ENCODE data around the gene ADPRHL1.
A peak's percentile ranks its signal among the peaks of the same experiment; 100 is the strongest.
"Not testable (repeated sequence)": the region's sequence is repeated elsewhere in the genome, so short reads cannot be mapped to it uniquely, and the experiment has no call there.

Gene ADPRHL1

GRCh38 chr13:113393226-113393562 lies 60.1 kb downstream of the ADPRHL1 start:
- TF ChIP-seq ZFX (IDR thresholded peaks at IDR 0.05) (no peak), CTCF (conservative IDR thresholded peaks at IDR 0.05) (no peak)
- peak overlapping the region; percentile 63 for H3K27ac ChIP-seq

DNA sequence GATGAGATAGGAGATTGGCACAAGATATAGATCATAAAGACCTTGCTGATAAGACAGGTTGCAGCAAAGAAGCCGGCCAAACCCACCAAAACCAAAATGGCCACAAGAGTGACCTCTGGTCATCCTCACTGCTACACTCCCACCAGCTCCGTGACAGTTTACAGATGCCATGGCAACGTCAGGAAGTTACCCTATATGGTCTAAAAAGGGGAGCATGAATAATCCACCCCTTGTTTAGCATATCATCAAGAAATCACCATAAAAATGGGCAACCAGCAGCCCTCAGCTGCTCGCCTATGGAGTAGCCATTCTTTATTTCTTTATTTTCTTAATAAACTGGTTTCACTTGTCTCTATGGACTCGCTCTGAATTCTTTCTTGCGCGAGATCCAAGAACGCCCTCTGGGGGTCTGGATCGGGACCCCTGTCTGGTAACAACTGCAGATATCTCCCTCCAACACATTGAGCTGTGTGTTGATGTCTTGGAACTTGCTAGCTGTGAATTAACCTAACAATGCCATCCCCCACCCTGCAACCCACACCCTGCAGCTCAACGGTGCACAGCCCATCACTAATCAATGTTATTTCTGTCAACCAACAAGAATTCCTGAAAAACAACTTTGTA lies 62.3 kb downstream of the ADPRHL1 start:
- no peak overlapping the region for H3K27ac ChIP-seq
- TF ChIP-seq ZFX (IDR thresholded peaks at IDR 0.05): no peak
- TF ChIP-seq CTCF (conservative IDR thresholded peaks at IDR 0.05): no peak

- H3K27ac ChIP-seq: not testable (repeated sequence)
Observed at GRCh38 chr13:113389586-113389985, 63.7 kb downstream of the ADPRHL1 start.

DNA sequence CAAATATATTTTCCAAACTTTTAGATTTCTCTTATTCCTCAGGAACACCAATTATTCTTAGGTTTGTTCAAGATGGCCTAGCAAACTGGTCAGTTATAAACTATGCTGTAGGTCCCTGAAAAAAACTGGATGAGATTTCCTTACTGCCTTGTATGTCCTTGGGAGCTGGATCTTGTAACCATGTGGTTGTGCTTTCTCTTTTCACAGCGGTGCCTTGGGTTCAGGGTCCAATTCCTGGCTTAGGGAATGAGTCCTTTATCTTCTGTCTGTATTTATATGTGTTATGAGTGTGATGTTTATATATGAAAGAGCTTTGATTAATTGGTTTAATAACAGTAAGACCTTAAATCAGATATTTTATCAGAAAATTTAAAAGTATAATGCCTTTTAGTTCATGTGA lies 65.9 kb downstream of the ADPRHL1 start:
- no peak overlapping the region for H3K27ac ChIP-seq
- TF ChIP-seq ZFX (IDR thresholded peaks at IDR 0.05) (no peak), CTCF (conservative IDR thresholded peaks at IDR 0.05) (no peak)

DNA sequence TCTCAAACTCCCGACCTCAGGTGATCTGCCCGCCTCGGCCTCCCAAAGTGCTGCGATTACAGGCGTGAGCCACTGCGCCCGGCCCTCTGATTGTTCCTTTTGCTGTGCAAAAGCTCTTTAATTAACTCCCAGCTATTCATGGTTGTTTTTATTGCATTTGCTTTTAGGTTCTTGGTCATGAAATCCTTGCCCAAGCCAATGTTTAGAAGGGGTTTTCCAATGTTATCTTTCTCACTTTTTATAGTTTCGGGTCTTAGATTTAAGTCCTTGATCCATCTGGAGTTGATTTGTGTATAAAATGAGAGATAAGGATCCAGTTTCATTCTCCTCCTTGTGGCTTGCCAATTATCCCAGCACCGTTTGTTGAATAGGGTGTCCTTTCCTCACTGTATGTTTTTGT lies 70.2 kb downstream of the ADPRHL1 start:
- TF ChIP-seq ZFX (IDR thresholded peaks at IDR 0.05) (no peak), CTCF (conservative IDR thresholded peaks at IDR 0.05) (no peak)
- H3K27ac ChIP-seq: peak overlapping the region; percentile 71

- peak overlapping the region; percentile 71 for H3K27ac ChIP-seq
Observed at GRCh38 chr13:113382542-113382941, 70.7 kb downstream of the ADPRHL1 start.

DNA sequence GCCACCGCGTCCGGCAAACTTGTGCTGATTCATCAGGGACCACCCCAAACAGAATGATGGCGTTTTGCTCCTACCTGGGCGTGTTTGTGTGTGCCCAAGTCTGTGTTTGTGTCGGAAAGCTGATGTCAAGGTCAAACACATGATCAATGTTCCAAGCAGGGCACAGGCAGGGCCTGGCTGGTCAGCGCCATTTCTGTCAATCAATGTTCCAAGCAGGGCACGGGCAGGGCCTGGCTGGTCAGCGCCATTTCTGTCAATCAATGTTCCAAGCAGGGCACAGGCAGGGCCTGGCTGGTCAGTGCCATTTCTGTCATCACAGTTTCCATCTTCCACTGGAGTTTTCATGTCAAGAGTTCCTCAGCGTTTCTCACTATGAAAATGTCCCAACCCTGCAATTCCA lies 74.5 kb downstream of the ADPRHL1 start:
- no peak for TF ChIP-seq ZFX (IDR thresholded peaks at IDR 0.05)
- TF ChIP-seq CTCF (conservative IDR thresholded peaks at IDR 0.05): no peak
- H3K27ac ChIP-seq: no peak overlapping the region

GRCh38 chr13:113374511-113375175 lies 78.6 kb downstream of the ADPRHL1 start:
- TF ChIP-seq ZFX (IDR thresholded peaks at IDR 0.05): no peak
- no peak for TF ChIP-seq CTCF (conservative IDR thresholded peaks at IDR 0.05)
- H3K27ac ChIP-seq: no peak overlapping the region
